Natural killer cell treated with Interleukin-12 subunit alpha and Interleukin-12 subunit beta and Interleukin-15 and Interleukin-18, amount 100 ng/mL, for 72 hours (primary cell): ENCODE results near the gene DRD3. TPM values are rescaled to one million over a fixed set of nuclear protein-coding genes. Genes with fewer than 3 reads are reported as not detected.

Source experiments
- ATAC-seq, 2 donors: fragments of 150-1000 bp; cut with Tn5 transposase in 1 of 2; sonication (Bioruptor Pico), chemical (Tn5 transposase) in 1 of 2; 2 replicates each; pipeline ENCODE4 v1.10.0; 2021
- DNase-seq: peaks from one replicate; pipeline ENCODE4 v3.0.0; 2022; ENCODE audit warnings: low spot score
- H3K27ac Mint-ChIP-seq, 2 donors: 1 replicate in 1 of 2; 2 replicates in 1 of 2; pipeline ENCODE4 v1.8.0; 2022; ENCODE audit warnings: mixed read lengths in 2 of 2, mild to moderate bottlenecking in 1 of 2, moderate library complexity in 1 of 2
- H3K27me3 Mint-ChIP-seq, 2 donors: 1 replicate in 1 of 2; 2 replicates in 1 of 2; pipeline ENCODE4 v1.8.0; 2022; ENCODE audit warnings: mixed read lengths in 2 of 2
- H3K36me3 Mint-ChIP-seq: one replicate; pipeline ENCODE4 v1.8.0; 2022; ENCODE audit warnings: mixed read lengths
- H3K4me1 Mint-ChIP-seq, 2 donors: 1 replicate in 1 of 2; 2 replicates in 1 of 2; pipeline ENCODE4 v1.8.0; 2022; ENCODE audit warnings: low read depth in 2 of 2, mixed read lengths in 2 of 2, mild to moderate bottlenecking in 1 of 2
- H3K4me3 Mint-ChIP-seq: one replicate; pipeline ENCODE4 v1.8.0; 2022; ENCODE audit warnings: mixed read lengths
- H3K9me3 Mint-ChIP-seq: 2 replicates; pipeline ENCODE4 v1.8.0; 2022; ENCODE audit warnings: mixed read lengths
- total RNA-seq, 2 donors: library from RNA; stranded (reverse); gene quantifications; one replicate each; pipeline ENCODE4 v1.2.3, GENCODE V29; 2022

The DRD3 gene
- total RNA-seq, 2 donors from 2014 or later: not detected

DNA sequence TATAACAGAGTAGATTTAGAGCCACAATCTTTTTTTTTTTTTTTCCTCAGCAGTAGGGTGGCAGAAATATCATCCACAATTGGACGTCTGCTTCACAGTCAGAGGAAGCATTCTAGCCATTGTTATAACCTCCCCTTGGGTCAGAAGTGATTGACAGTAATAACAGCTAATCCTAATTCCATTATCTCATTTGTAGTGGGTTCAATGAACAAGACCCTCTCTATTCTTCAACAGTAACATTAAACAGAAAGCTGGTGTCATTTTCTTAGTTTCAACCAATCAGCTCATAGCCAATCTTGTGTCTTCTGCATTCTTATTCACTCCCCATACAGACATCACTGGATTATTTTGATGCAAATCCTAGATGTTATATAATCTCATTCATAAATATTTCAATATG lies 77.8 kb downstream of the DRD3 start:
- H3K27me3 Mint-ChIP-seq: peaks cover 0 to 7% of the 10 kb centered on the region in 2 donors
- H3K4me1 Mint-ChIP-seq: no peaks in the 10 kb centered on the region
- H3K4me3 Mint-ChIP-seq: no peak overlapping the region
- no peaks in the 10 kb centered on the region for H3K9me3 Mint-ChIP-seq
- DNase-seq: no peak
- no peaks in the 10 kb centered on the region for H3K36me3 Mint-ChIP-seq
- no peak for ATAC-seq
- H3K27ac Mint-ChIP-seq: no peak overlapping the region

DNA sequence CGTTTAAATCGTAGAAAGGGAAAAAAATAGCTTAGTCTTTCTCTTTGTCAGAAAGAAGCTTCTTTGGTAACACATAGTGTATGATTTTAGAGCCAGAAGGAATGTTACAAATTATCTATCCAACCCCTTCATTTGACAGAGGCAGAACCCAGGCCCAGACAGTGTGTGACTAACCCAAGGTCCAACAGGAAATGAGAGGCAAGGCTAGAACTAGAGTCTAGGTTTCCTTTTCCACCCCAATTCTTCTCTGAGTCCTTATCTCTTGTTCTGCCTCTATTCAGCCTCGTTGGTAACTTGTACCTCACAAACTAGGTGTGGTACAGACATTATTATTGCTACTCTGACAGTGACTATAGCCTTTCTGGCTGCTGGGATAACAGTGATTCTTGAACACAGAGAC lies 83.1 kb downstream of the DRD3 start:
- Mint-ChIP-seq H3K27me3 (peaks cover 12 to 16% of the 10 kb centered on the region in 2 donors), H3K4me3 (no peak overlapping the region), H3K4me1 (peaks cover 3 to 5% of the 10 kb centered on the region in 2 donors), H3K9me3 (no peaks in the 10 kb centered on the region), H3K27ac (no peak overlapping the region), H3K36me3 (no peaks in the 10 kb centered on the region)
- DNase-seq: no peak
- no peak for ATAC-seq

DNA sequence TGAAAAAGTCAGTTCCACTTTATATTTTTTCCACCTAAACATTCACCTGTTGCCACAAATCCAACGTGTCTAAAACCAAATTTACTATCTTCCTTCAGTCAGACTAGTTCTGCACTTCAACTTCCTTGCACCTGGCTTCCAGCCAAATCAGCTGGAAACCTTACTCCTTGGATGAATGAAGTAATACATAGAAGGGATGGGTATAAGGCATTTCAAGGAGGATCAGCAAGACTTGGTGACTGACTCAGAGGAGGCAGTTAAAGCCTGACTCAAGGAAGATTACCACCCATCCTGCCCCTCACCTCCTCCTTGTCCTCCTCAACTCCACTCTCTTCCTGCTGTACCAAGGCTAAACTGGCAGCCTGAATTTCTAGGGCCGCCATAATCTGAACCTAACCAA lies 85.3 kb downstream of the DRD3 start:
- H3K27ac Mint-ChIP-seq: no peak overlapping the region
- no peak for DNase-seq
- peaks cover 3 to 5% of the 10 kb centered on the region in 2 donors for H3K4me1 Mint-ChIP-seq
- H3K36me3 Mint-ChIP-seq: no peaks in the 10 kb centered on the region
- peaks cover 12 to 16% of the 10 kb centered on the region in 2 donors for H3K27me3 Mint-ChIP-seq
- H3K4me3 Mint-ChIP-seq: no peak overlapping the region
- no peak for ATAC-seq
- no peaks in the 10 kb centered on the region for H3K9me3 Mint-ChIP-seq

DNA sequence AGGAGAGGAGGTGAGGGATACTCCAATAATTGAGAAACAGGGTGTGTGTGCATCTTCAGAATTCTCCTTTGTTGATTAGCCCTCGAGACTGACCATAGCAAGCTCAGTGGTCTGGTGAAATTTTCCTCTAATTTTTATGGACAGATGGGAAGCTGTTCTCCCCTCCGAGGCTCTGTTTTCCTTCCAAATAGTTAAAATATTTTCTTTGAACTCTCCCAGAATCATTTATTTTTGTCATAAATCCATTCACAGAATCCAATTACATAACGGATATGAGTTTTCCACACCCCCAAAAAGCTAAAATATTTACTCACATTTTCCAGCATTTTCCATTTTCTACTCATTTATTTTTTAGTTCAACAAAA lies 85.9 kb downstream of the DRD3 start:
- Mint-ChIP-seq H3K4me3 (no peak overlapping the region), H3K27me3 (peaks cover 12 to 16% of the 10 kb centered on the region in 2 donors), H3K4me1 (peaks cover 3 to 5% of the 10 kb centered on the region in 2 donors), H3K36me3 (no peaks in the 10 kb centered on the region), H3K27ac (no peak overlapping the region), H3K9me3 (no peaks in the 10 kb centered on the region)
- DNase-seq (no peak), ATAC-seq (no peak)

- no peak for DNase-seq
- Mint-ChIP-seq H3K27ac (no peak overlapping the region), H3K36me3 (no peaks in the 10 kb centered on the region), H3K27me3 (peaks cover 12 to 16% of the 10 kb centered on the region in 2 donors), H3K9me3 (no peaks in the 10 kb centered on the region), H3K4me3 (no peak overlapping the region), H3K4me1 (peaks cover 3 to 5% of the 10 kb centered on the region in 2 donors)
- ATAC-seq: no peak
Observed at GRCh38 chr3:114092151-114093015, 86.5 kb downstream of the DRD3 start.

GRCh38 chr3:114089675-114090074 lies 89.2 kb downstream of the DRD3 start:
- ATAC-seq (no peak), DNase-seq (no peak)
- peaks cover 15% of the 10 kb centered on the region for H3K36me3 Mint-ChIP-seq
- peaks cover 3 to 5% of the 10 kb centered on the region in 2 donors for H3K4me1 Mint-ChIP-seq
- H3K4me3 Mint-ChIP-seq: no peak overlapping the region
- H3K9me3 Mint-ChIP-seq: no peaks in the 10 kb centered on the region
- peaks cover 12 to 14% of the 10 kb centered on the region in 2 donors for H3K27me3 Mint-ChIP-seq
- H3K27ac Mint-ChIP-seq: no peak overlapping the region

DNA sequence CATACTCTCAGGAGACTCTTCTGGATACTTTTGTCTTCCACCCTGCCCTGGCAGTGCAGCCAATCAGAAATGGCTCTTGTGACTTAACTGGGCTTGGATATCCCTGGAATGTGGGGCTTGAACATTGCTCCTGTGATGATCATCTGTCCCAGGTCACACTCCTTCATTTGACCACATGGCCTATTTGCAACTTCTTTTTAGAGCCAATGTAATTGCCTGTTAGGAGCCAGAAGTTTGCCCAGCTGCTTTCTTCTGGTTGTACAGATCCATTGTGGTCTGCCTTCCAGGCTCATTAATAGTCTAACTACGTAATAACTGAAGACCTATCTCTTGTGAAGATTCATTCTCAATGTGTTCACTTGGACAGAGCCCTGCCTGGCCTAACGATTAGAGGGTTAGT lies 92.5 kb downstream of the DRD3 start:
- DNase-seq (no peak), ATAC-seq (no peak)
- H3K4me3 Mint-ChIP-seq: no peak overlapping the region
- no peaks in the 10 kb centered on the region for H3K4me1 Mint-ChIP-seq
- no peaks in the 10 kb centered on the region for H3K27me3 Mint-ChIP-seq
- no peaks in the 10 kb centered on the region for H3K9me3 Mint-ChIP-seq
- peaks cover 21% of the 10 kb centered on the region for H3K36me3 Mint-ChIP-seq
- H3K27ac Mint-ChIP-seq: no peak overlapping the region

- Mint-ChIP-seq H3K4me3 (no peak overlapping the region), H3K27me3 (no peaks in the 10 kb centered on the region), H3K9me3 (no peaks in the 10 kb centered on the region), H3K27ac (no peak overlapping the region), H3K4me1 (no peaks in the 10 kb centered on the region), H3K36me3 (peaks cover 28% of the 10 kb centered on the region)
- ATAC-seq: no peak
- no peak for DNase-seq
Observed at GRCh38 chr3:114083112-114083511, 95.7 kb downstream of the DRD3 start.

GRCh38 chr3:114081037-114081436 lies 97.8 kb downstream of the DRD3 start:
- H3K27me3 Mint-ChIP-seq: no peaks in the 10 kb centered on the region
- H3K9me3 Mint-ChIP-seq: no peaks in the 10 kb centered on the region
- H3K4me1 Mint-ChIP-seq: no peaks in the 10 kb centered on the region
- no peak overlapping the region for H3K4me3 Mint-ChIP-seq
- H3K27ac Mint-ChIP-seq: no peak overlapping the region
- ATAC-seq (no peak), DNase-seq (no peak)
- H3K36me3 Mint-ChIP-seq: peaks cover 31% of the 10 kb centered on the region

DNA sequence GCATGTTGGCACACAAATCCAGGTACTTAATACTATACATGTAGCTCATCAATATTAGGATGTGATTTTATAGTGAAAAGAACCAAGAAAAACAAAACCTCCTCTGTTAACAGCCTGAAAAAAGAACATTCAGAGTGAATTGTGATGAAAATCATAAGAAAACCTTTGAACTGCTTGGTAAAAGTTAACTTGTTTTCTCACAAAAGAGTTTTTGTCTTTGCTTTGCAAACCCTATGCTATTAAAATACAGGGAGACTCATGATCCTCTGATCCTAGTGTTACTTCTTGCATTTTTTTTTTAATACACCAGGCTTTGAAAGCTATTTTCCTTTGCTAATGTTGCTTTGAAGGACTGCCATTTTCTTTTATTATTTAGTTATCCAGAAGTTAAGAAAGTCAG lies 98.7 kb downstream of the DRD3 start:
- ATAC-seq (no peak), DNase-seq (no peak)
- H3K36me3 Mint-ChIP-seq: peaks cover 25% of the 10 kb centered on the region
- no peak overlapping the region for H3K4me3 Mint-ChIP-seq
- H3K4me1 Mint-ChIP-seq: no peaks in the 10 kb centered on the region
- no peak overlapping the region for H3K27ac Mint-ChIP-seq
- H3K27me3 Mint-ChIP-seq: no peaks in the 10 kb centered on the region
- no peaks in the 10 kb centered on the region for H3K9me3 Mint-ChIP-seq

- no peaks in the 10 kb centered on the region for H3K9me3 Mint-ChIP-seq
- no peaks in the 10 kb centered on the region for H3K4me1 Mint-ChIP-seq
- H3K27ac Mint-ChIP-seq: no peak overlapping the region
- H3K36me3 Mint-ChIP-seq: peaks cover 25% of the 10 kb centered on the region
- ATAC-seq: no peak
- no peak for DNase-seq
- no peak overlapping the region for H3K4me3 Mint-ChIP-seq
- H3K27me3 Mint-ChIP-seq: no peaks in the 10 kb centered on the region
Observed at GRCh38 chr3:114079761-114080160, 99.1 kb downstream of the DRD3 start.

DNA sequence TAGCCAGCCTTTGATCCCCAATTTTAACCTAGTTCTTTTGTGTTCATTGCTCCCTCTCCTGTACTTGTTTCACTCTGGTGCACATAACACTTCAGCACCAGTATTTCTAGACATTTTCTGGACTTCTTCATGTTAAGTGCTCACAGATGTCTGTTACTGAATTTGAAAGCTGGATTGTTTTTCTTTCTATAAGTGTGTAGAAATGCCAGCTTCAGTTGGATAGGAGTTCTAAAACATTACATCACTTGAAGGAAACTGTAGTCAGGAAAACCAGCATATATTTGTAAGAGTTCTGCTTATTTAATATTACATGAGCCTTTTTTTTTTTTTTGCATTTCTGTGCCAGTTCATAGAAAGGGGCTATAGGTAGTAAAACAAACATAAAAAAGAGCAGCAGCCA lies 100.7 kb downstream of the DRD3 start:
- peaks cover 34% of the 10 kb centered on the region for H3K36me3 Mint-ChIP-seq
- no peak overlapping the region for H3K27ac Mint-ChIP-seq
- no peaks in the 10 kb centered on the region for H3K4me1 Mint-ChIP-seq
- DNase-seq (no peak), ATAC-seq (no peak)
- H3K9me3 Mint-ChIP-seq: no peaks in the 10 kb centered on the region
- H3K4me3 Mint-ChIP-seq: no peak overlapping the region
- H3K27me3 Mint-ChIP-seq: no peaks in the 10 kb centered on the region
